ENCODE measurements around the gene SMYD3.

SMYD3 gene

DNA sequence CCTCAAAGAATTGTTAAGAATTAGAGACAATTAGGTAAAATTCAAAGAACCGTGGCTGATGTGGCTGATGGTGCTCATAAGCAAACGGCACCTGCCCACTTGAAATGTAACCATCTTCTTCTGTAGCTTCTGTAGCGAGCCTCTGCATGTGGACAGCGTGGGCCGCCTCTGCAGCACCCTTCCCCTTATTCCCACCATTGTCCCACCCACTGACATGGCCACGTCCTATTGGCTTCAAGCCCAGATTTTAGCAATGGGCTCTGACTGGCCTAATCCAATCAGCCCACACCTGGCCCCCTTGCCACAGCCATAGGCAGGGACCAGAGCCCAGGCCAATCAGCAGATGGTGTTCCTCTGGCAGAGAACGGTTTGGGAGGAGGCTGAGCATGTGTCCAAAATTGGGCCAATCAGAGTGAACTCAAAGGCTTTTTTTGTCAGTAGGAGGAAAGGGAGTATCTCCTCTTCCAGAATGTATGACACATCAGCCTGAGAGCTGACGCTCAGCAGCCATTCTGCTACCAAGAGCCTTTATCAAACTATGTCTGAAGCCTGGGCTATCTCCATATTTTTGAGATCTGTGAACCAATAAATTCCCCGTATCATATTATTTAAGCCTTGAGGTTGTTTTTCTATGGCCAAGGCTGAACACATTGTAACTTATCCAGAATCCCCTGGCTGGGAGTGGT, 518.5 kb downstream of the SMYD3 start:
- TF ChIP-seq ZNF394 (tag by site-specific recombination; IDR thresholded peaks at IDR 0.05; ENCODE audit: borderline replicate concordance): no peak
- ChIA-PET POLR2A (no interaction called here), CTCF (no interaction called here)
- no peaks in the 10 kb centered on the region for H3K9me3 ChIP-seq (ENCODE audit: control insufficient read depth, insufficient read depth, low read depth, low read length)
- no peak overlapping the region for H3K27ac ChIP-seq (ENCODE audit: extremely low read depth, low read depth, low read length)
- no peaks in the 10 kb centered on the region for H3K4me1 ChIP-seq (ENCODE audit: control insufficient read depth, insufficient read depth, low read length)
- no peaks in the 10 kb centered on the region for H3K36me3 ChIP-seq (ENCODE audit: control insufficient read depth in 2 of 2, insufficient read depth in 1 of 2, low read length in 2 of 2)
- no peak overlapping the region for H3K4me3 ChIP-seq (ENCODE audit: low read depth, low read length)

DNA sequence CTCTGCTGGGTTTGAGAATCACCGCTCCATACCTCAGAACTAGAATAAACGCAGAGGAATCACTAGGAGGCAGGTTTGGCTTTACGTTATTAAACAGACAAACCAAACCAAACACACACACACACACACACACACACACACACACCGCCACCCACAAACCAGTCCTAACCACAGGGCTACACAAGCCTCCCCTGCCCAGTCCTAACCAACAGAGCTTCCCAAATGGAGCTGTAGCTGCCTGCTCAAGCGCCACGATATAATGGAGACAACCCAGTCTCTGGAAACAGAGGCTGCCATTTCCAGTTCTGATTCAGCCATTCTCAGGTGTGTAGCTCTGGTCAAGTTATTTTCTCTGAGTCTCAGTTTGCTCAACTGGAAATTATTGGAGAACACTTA, 519.1 kb downstream of the SMYD3 start:
- Histone ChIP-seq H3K4me3 (ENCODE audit: low read depth, low read length) (no peak overlapping the region), H3K9me3 (ENCODE audit: control insufficient read depth, insufficient read depth, low read depth, low read length) (no peaks in the 10 kb centered on the region), H3K36me3 (ENCODE audit: control insufficient read depth in 2 of 2, insufficient read depth in 1 of 2, low read length in 2 of 2) (no peaks in the 10 kb centered on the region), H3K4me1 (ENCODE audit: control insufficient read depth, insufficient read depth, low read length) (no peaks in the 10 kb centered on the region), H3K27ac (ENCODE audit: extremely low read depth, low read depth, low read length) (no peak overlapping the region)
- ChIA-PET CTCF (interaction anchor here (0.7 kb wide), 1 partner anchor 835 kb away, joined by 6 read pairs; no protein-coding TSS in a partner anchor), POLR2A (no interaction called here)
- TF ChIP-seq ZNF26 (tag by site-specific recombination; IDR thresholded peaks at IDR 0.05): no peak
- no peak for TF ChIP-seq ZNF112 (tag by site-specific recombination; IDR thresholded peaks at IDR 0.05)
- no peak for TF ChIP-seq KLF16 (tag by site-specific recombination; IDR thresholded peaks at IDR 0.05)
- no peak for TF ChIP-seq GLIS1 (tag by site-specific recombination; IDR thresholded peaks at IDR 0.05)
- no peak for TF ChIP-seq PRDM2 (tag by site-specific recombination; IDR thresholded peaks at IDR 0.05; ENCODE audit: borderline replicate concordance)
- TF ChIP-seq ZNF391 (tag by site-specific recombination; IDR thresholded peaks at IDR 0.05; ENCODE audit: borderline replicate concordance, low read depth): no peak
- TF ChIP-seq ZNF792 (tag by site-specific recombination; IDR thresholded peaks at IDR 0.05): no peak
- no peak for TF ChIP-seq ZBTB20 (tag by site-specific recombination; IDR thresholded peaks at IDR 0.05)
- no peak for TF ChIP-seq ZNF248 (tag by site-specific recombination; IDR thresholded peaks at IDR 0.05)
- TF ChIP-seq ZNF404 (tag by site-specific recombination; IDR thresholded peaks at IDR 0.05): no peak
- TF ChIP-seq ZNF292 (tag by site-specific recombination; IDR thresholded peaks at IDR 0.05; ENCODE audit: borderline replicate concordance, low read depth): no peak
- TF ChIP-seq ZNF664 (tag by site-specific recombination; IDR thresholded peaks at IDR 0.05): no peak
- TF ChIP-seq ZNF366 (tag by site-specific recombination; conservative IDR thresholded peaks at IDR 0.05): no peak
- TF ChIP-seq, protein P1, sequence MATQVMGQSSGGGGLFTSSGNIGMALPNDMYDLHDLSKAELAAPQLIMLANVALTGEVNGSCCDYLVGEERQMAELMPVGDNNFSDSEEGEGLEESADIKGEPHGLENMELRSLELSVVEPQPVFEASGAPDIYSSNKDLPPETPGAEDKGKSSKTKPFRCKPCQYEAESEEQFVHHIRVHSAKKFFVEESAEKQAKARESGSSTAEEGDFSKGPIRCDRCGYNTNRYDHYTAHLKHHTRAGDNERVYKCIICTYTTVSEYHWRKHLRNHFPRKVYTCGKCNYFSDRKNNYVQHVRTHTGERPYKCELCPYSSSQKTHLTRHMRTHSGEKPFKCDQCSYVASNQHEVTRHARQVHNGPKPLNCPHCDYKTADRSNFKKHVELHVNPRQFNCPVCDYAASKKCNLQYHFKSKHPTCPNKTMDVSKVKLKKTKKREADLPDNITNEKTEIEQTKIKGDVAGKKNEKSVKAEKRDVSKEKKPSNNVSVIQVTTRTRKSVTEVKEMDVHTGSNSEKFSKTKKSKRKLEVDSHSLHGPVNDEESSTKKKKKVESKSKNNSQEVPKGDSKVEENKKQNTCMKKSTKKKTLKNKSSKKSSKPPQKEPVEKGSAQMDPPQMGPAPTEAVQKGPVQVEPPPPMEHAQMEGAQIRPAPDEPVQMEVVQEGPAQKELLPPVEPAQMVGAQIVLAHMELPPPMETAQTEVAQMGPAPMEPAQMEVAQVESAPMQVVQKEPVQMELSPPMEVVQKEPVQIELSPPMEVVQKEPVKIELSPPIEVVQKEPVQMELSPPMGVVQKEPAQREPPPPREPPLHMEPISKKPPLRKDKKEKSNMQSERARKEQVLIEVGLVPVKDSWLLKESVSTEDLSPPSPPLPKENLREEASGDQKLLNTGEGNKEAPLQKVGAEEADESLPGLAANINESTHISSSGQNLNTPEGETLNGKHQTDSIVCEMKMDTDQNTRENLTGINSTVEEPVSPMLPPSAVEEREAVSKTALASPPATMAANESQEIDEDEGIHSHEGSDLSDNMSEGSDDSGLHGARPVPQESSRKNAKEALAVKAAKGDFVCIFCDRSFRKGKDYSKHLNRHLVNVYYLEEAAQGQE (tag by site-specific recombination; IDR thresholded peaks at IDR 0.05): no peak
- TF ChIP-seq ATF2 (tag by site-specific recombination; IDR thresholded peaks at IDR 0.05; ENCODE audit: low read depth): no peak
- TF ChIP-seq SCRT1 (tag by site-specific recombination; IDR thresholded peaks at IDR 0.05; ENCODE audit: borderline replicate concordance): no peak
